Kidney (tissue), 14 donors: ENCODE results near the gene KCNQ1. TPM values are rescaled to one million over a fixed set of nuclear protein-coding genes. Genes with fewer than 3 reads are reported as not detected.

Experiments used
- DNase-seq, 5 donors: peaks; one replicate each; pipeline ENCODE4 v3.0.0-alpha.2; 2013 to 2020
- FAIRE-seq: peaks from 2 replicates; lab custom pipeline; 2012; peaks lifted over from hg19 to GRCh38; lab: Jason Lieb, UNC
- H3K27ac ChIP-seq, 2 donors: one replicate each; pipeline ENCODE4 v1.7.0; 2013; ENCODE audit warnings: low read depth in 2 of 2, low read length in 2 of 2, inconsistent platforms in 1 of 2
- H3K27me3 ChIP-seq: one replicate; pipeline ENCODE4 v1.7.1; 2013; ENCODE audit warnings: low read length, inconsistent platforms; ENCODE audit not compliant: control insufficient read depth, insufficient read depth
- H3K36me3 ChIP-seq, 3 donors: one replicate each; pipeline versions ENCODE4 v1.7.0 to v1.7.1; 2013; ENCODE audit warnings: low read length in 3 of 3, control low read depth in 1 of 3, inconsistent platforms in 1 of 3; ENCODE audit not compliant: insufficient read depth in 3 of 3, control insufficient read depth in 2 of 3
- H3K4me1 ChIP-seq, 3 donors: one replicate each; pipeline versions ENCODE4 v1.7.0 to v1.7.1; 2013; ENCODE audit warnings: low read length in 3 of 3, inconsistent platforms in 1 of 3, low read depth in 1 of 3; ENCODE audit not compliant: control insufficient read depth in 2 of 3, insufficient read depth in 2 of 3
- H3K4me3 ChIP-seq, 3 donors: one replicate each; pipeline versions ENCODE4 v1.7.0 to v1.8.1; 2013; ENCODE audit warnings: low read length in 3 of 3, control low read depth in 1 of 3, inconsistent platforms in 1 of 3
- H3K9ac ChIP-seq, 3 donors: one replicate each; pipeline versions ENCODE4 v1.7.0 to v1.7.1; 2013; ENCODE audit warnings: low read length in 3 of 3, control low read depth in 1 of 3, inconsistent platforms in 1 of 3
- H3K9me3 ChIP-seq, 3 donors: one replicate each; pipeline versions ENCODE4 v1.7.0 to v1.7.1; 2013; ENCODE audit warnings: low read length in 3 of 3, control low read depth in 1 of 3, inconsistent platforms in 1 of 3; ENCODE audit not compliant: control insufficient read depth in 2 of 3, insufficient read depth in 1 of 3
- intact Hi-C: fragments of 100-400 bp; cut with DNase I; formaldehyde crosslinking; loops from one replicate; pipeline ENCODE4 v1.11.1; 2022
- polyA plus RNA-seq: library from polyadenylated mRNA; stranded (reverse); fragments of 350-450 nt; fragmentation: Illumina TruSeq; extraction: RNeasy Lipid Tissue Mini Kit (QIAGEN cat#74804); gene quantifications from one replicate; pipeline ENCODE4 v1.2.3, GENCODE V29; 2014; ENCODE audit warnings: low read depth, low replicate concordance; ENCODE audit not compliant: insufficient read depth
- total RNA-seq: library from RNA; stranded (reverse); fragmentation: NEBNext Ultra II Directional; extraction: Animal tissue kit (Norgen Biotek cat#: 25700); gene quantifications from one replicate; pipeline ENCODE4 v1.2.1, GENCODE V29; 2021
- TF ChIP-seq, protein P1 (sequence below): IDR thresholded peaks from 3 replicates; pipeline ENCODE4 v1.5.1; 2012; ENCODE audit warnings: mild to moderate bottlenecking, moderate library complexity, borderline replicate concordance; ENCODE audit not compliant: insufficient read depth; ENCODE audit errors: extremely low read depth
- donor health status: control.
- donor health status: control.
- donor health status: control.
- donor health status: control.
- donor health status: control.
- donor health status: DM: yes; HTN: yes; CAD: no.
- donor health status: Normal renal cell carcinoma (clear cell type).

The KCNQ1 gene
- total and polyA plus RNA-seq, 2 donors from 2014 or later: 45.5 to 49.4 TPM

GRCh38 chr11:2409611-2410468 lies 35.0 kb upstream of the KCNQ1 start:
- DNase-seq (peak in 4 of 5 donors; percentile 85 to 93 (median 89)), FAIRE-seq (no peak)
- intact Hi-C loops: no loop called here
- Histone ChIP-seq H3K36me3 (no peaks in the 10 kb centered on the region), H3K4me1 (no peaks in the 10 kb centered on the region), H3K9ac (no peak overlapping the region), H3K27me3 (no peaks in the 10 kb centered on the region), H3K9me3 (no peaks in the 10 kb centered on the region), H3K27ac (peak overlapping the region; percentile 37 to 55), H3K4me3 (no peak overlapping the region)
- TF ChIP-seq, protein P1, sequence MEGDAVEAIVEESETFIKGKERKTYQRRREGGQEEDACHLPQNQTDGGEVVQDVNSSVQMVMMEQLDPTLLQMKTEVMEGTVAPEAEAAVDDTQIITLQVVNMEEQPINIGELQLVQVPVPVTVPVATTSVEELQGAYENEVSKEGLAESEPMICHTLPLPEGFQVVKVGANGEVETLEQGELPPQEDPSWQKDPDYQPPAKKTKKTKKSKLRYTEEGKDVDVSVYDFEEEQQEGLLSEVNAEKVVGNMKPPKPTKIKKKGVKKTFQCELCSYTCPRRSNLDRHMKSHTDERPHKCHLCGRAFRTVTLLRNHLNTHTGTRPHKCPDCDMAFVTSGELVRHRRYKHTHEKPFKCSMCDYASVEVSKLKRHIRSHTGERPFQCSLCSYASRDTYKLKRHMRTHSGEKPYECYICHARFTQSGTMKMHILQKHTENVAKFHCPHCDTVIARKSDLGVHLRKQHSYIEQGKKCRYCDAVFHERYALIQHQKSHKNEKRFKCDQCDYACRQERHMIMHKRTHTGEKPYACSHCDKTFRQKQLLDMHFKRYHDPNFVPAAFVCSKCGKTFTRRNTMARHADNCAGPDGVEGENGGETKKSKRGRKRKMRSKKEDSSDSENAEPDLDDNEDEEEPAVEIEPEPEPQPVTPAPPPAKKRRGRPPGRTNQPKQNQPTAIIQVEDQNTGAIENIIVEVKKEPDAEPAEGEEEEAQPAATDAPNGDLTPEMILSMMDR: no peak

DNA sequence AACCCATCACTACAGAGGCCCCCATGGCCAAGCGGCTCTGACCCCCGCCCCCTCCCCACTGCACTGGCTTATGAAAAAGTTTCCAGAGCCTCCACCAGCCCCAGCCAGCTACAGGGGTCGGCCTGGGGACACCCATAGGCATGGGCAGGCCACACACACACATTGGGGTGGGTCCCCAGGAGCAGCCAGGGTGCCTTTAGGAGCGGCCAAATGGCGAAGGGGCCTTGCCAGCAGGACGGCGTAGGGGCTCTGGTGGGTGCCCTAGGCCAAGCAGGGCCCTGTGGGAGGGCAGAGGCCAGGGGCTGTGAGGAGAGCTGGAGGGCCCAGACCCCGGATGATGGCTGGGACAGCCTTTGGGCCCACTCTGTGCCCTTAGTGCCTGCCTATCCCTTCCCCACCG lies 34.2 kb upstream of the KCNQ1 start:
- FAIRE-seq (no peak), DNase-seq (peak in 1 of 5 donors; percentile 46)
- Histone ChIP-seq H3K4me1 (no peaks in the 10 kb centered on the region), H3K36me3 (no peaks in the 10 kb centered on the region), H3K9me3 (no peaks in the 10 kb centered on the region), H3K9ac (no peak overlapping the region), H3K4me3 (no peak overlapping the region), H3K27me3 (no peaks in the 10 kb centered on the region), H3K27ac (no peak overlapping the region)
- TF ChIP-seq, protein P1: no peak
- intact Hi-C loops: no loop called here

- Histone ChIP-seq H3K9me3 (no peaks in the 10 kb centered on the region), H3K9ac (no peak overlapping the region), H3K27ac (no peak overlapping the region), H3K27me3 (no peaks in the 10 kb centered on the region), H3K36me3 (no peaks in the 10 kb centered on the region), H3K4me3 (no peak overlapping the region), H3K4me1 (no peaks in the 10 kb centered on the region)
- FAIRE-seq: no peak
- no peak for DNase-seq
- TF ChIP-seq, protein P1: no peak
- intact Hi-C loops: no loop called here
Observed at GRCh38 chr11:2411446-2412305, 33.1 kb upstream of the KCNQ1 start.
